ENCODE results near the gene ACOXL.

The ACOXL gene

GRCh38 chr2:110780461-110780860 is 48.1 kb downstream of the ACOXL start:
- intact Hi-C loops (cut with DNase I) = no loop called here
- no peak for DNase-seq

- no peak for DNase-seq
- intact Hi-C loops (cut with DNase I) = no loop called here
Observed at GRCh38 chr2:110783196-110783873, 51.0 kb downstream of the ACOXL start.

- intact Hi-C loops (cut with DNase I) = no loop called here
- DNase-seq = no peak
Observed at GRCh38 chr2:110784047-110784631, 51.8 kb downstream of the ACOXL start.

GRCh38 chr2:110785439-110785838 is 53.1 kb downstream of the ACOXL start:
- DNase-seq = no peak
- intact Hi-C loops (cut with DNase I) = no loop called here

- peak in 11 of 42 donors; percentile 9 to 66 (median 31) for DNase-seq
- intact Hi-C loops (cut with DNase I) = no loop called here
Observed at GRCh38 chr2:110788976-110789375, 56.6 kb downstream of the ACOXL start.

GRCh38 chr2:110789706-110790105 is 57.3 kb downstream of the ACOXL start:
- intact Hi-C loops (cut with DNase I) = no loop called here
- peak in 1 of 42 donors; percentile 13 for DNase-seq

- DNase-seq = peak in 1 of 42 donors; percentile 25
- intact Hi-C loops (cut with DNase I) = no loop called here
Observed at GRCh38 chr2:110790907-110791306, 58.5 kb downstream of the ACOXL start.

- intact Hi-C loops (cut with DNase I) = no loop called here
- DNase-seq = peak in 1 of 42 donors; percentile 43
Observed at GRCh38 chr2:110791435-110791834, 59.1 kb downstream of the ACOXL start.

GRCh38 chr2:110793034-110793433 is 60.7 kb downstream of the ACOXL start:
- peak in 1 of 42 donors; percentile 28 for DNase-seq
- intact Hi-C loops (cut with DNase I) = no loop called here

- intact Hi-C loops (cut with DNase I) = no loop called here
- no peak for DNase-seq
Observed at GRCh38 chr2:110794390-110794789, 62.0 kb downstream of the ACOXL start.

GRCh38 chr2:110794951-110795350 is 62.6 kb downstream of the ACOXL start:
- no peak for DNase-seq
- intact Hi-C loops (cut with DNase I) = no loop called here

- intact Hi-C loops (cut with DNase I) = no loop called here
- DNase-seq = peak in 1 of 42 donors; percentile 22
Observed at GRCh38 chr2:110796716-110797301, 64.4 kb downstream of the ACOXL start.

- no peak for DNase-seq
- intact Hi-C loops (cut with DNase I) = no loop called here
Observed at GRCh38 chr2:110799376-110799775, 67.0 kb downstream of the ACOXL start.

- no peak for DNase-seq
Observed at GRCh38 chr2:110800611-110801402, 68.4 kb downstream of the ACOXL start.

GRCh38 chr2:110802208-110802932 is 70.0 kb downstream of the ACOXL start:
- no peak for DNase-seq
- intact Hi-C loops (cut with DNase I) = no loop called here

More at GRCh38 chr2:110800611-110801402, 68.4 kb downstream of the ACOXL start:
- intact Hi-C loops (cut with DNase I) = no loop called here

GRCh38 chr2:110804433-110804832 is 72.1 kb downstream of the ACOXL start:
- intact Hi-C loops (cut with DNase I) = no loop called here
- no peak for DNase-seq

GRCh38 chr2:110804915-110805314 is 72.5 kb downstream of the ACOXL start:
- intact Hi-C loops (cut with DNase I) = no loop called here
- no peak for DNase-seq

- intact Hi-C loops (cut with DNase I) = no loop called here
- DNase-seq = no peak
Observed at GRCh38 chr2:110805894-110806452, 73.6 kb downstream of the ACOXL start.

- no peak for DNase-seq
- intact Hi-C loops (cut with DNase I) = no loop called here
Observed at GRCh38 chr2:110807522-110807921, 75.1 kb downstream of the ACOXL start.
